H1 (cell line): ENCODE measurements around the gene RASGRP3. TPM values are rescaled to one million over a fixed set of nuclear protein-coding genes. Genes with fewer than 3 reads are reported as not detected.
A peak's percentile ranks its signal among the peaks of the same experiment; 100 is the strongest.

Source experiments
- CTCF ChIA-PET: fragments of 300-600 bp; sonication (Branson Sonifier 250); formaldehyde crosslinking; loops from one replicate; lab custom pipeline; 2021; ENCODE audit not compliant: partially characterized antibody; lab: Charles Lee
- POLR2A ChIA-PET: fragments of 300-600 bp; sonication (Branson Sonifier 250); formaldehyde crosslinking; loops from one replicate; lab custom pipeline; 2021; ENCODE audit warnings: inconsistent platforms; ENCODE audit not compliant: partially characterized antibody; lab: Charles Lee
- DNase-seq, 2 experiments: peaks; one replicate each; pipeline versions ENCODE4 v3.0.0 to v3.0.0-alpha.2; 2010 to 2022; ENCODE audit warnings: low spot score in 2 of 2, low read depth in 1 of 2, mixed read lengths in 1 of 2
- FAIRE-seq: peaks from 2 replicates; lab custom pipeline; 2011; peaks lifted over from hg19 to GRCh38; lab: Jason Lieb, UNC
- H2AFZ ChIP-seq: 2 replicates; pipeline ENCODE4 v1.8.1; 2012; ENCODE audit warnings: low read length, inconsistent platforms
- H2AK5ac ChIP-seq: 2 replicates; pipeline ENCODE4 v1.6.1; 2013; ENCODE audit warnings: low read depth, low read length
- H2BK120ac ChIP-seq: replicated peaks from 2 replicates; pipeline ENCODE3; 2013; ENCODE audit warnings: low read depth, low read length, inconsistent platforms
- H2BK12ac ChIP-seq: 2 replicates; pipeline ENCODE4 v1.6.1; 2013; ENCODE audit warnings: low read depth, low read length
- H2BK15ac ChIP-seq: 2 replicates; pipeline ENCODE4 v1.6.1; 2013; ENCODE audit warnings: low read length
- H2BK20ac ChIP-seq: 2 replicates; pipeline ENCODE4 v1.6.1; 2013; ENCODE audit warnings: low read length
- H2BK5ac ChIP-seq: 2 replicates; pipeline ENCODE4 v1.6.1; 2013; ENCODE audit warnings: low read depth, low read length
- H3K14ac ChIP-seq: 2 replicates; pipeline ENCODE4 v1.6.1; 2013; ENCODE audit warnings: inconsistent platforms; ENCODE audit not compliant: insufficient read length
- H3K18ac ChIP-seq: 2 replicates; pipeline ENCODE4 v1.6.1; 2013; ENCODE audit warnings: low read length; ENCODE audit errors: extremely low read depth
- H3K23ac ChIP-seq: 2 replicates; pipeline ENCODE4 v1.6.1; 2013; ENCODE audit warnings: inconsistent platforms; ENCODE audit not compliant: insufficient read length
- H3K23me2 ChIP-seq: 2 replicates; pipeline ENCODE4 v1.6.1; 2013; ENCODE audit warnings: low read depth, low read length
- H3K27ac ChIP-seq: 2 replicates; pipeline ENCODE4 v1.6.1; 2011; ENCODE audit warnings: low read depth, low read length, inconsistent platforms
- H3K27me3 ChIP-seq, 4 experiments: replicated peaks in 1 of 4; 1 replicate in 1 of 4; 2 replicates in 3 of 4; pipeline versions ENCODE4 v1.6.1 to v1.8.1; 2011 to 2013; ENCODE audit warnings: low read length in 3 of 4, mild to moderate bottlenecking in 3 of 4, inconsistent platforms in 2 of 4, mixed read lengths in 2 of 4, moderate library complexity in 1 of 4; ENCODE audit not compliant: control insufficient read depth in 3 of 4, insufficient read depth in 3 of 4; ENCODE audit errors: extremely low read depth in 1 of 4
- H3K36me3 ChIP-seq, 4 experiments: 2 replicates each; pipeline versions ENCODE4 v1.6.1 to v1.8.1; 2011 to 2013; ENCODE audit warnings: mild to moderate bottlenecking in 4 of 4, low read length in 3 of 4, moderate library complexity in 2 of 4, control low read depth in 1 of 4, inconsistent platforms in 1 of 4; ENCODE audit not compliant: insufficient read depth in 4 of 4, control insufficient read depth in 2 of 4
- H3K4ac ChIP-seq: replicated peaks from 2 replicates; pipeline ENCODE3; 2013; ENCODE audit warnings: low read length, low read depth, mixed read lengths, inconsistent platforms; ENCODE audit not compliant: insufficient read length
- H3K4me1 ChIP-seq, 4 experiments: replicated peaks in 1 of 4; 1 replicate in 1 of 4; 2 replicates in 3 of 4; pipeline versions ENCODE4 v1.6.1 to v1.8.1; 2011 to 2013; ENCODE audit warnings: low read length in 3 of 4, inconsistent platforms in 2 of 4, mixed read lengths in 1 of 4; ENCODE audit not compliant: insufficient read depth in 4 of 4, control insufficient read depth in 3 of 4
- H3K4me2 ChIP-seq, 2 experiments: 2 replicates each; pipeline versions ENCODE4 v1.6.1 to v1.8.1; 2011 to 2013; ENCODE audit warnings: low read depth in 2 of 2, low read length in 2 of 2, control low read depth in 1 of 2, inconsistent platforms in 1 of 2, mild to moderate bottlenecking in 1 of 2; ENCODE audit not compliant: insufficient read depth in 1 of 2
- H3K4me3 ChIP-seq, 4 experiments: fragments of 200-600, 300-600 bp in 1 of 4; sonication (generic), shearing (Covaris generic), sonication (Bioruptor Twin) in 1 of 4; 2 replicates each; pipeline versions ENCODE4 v1.5.1 to v1.8.1; 2011 to 2016; ENCODE audit warnings: low read length in 4 of 4, low read depth in 3 of 4, control low read depth in 2 of 4, inconsistent platforms in 2 of 4, mild to moderate bottlenecking in 2 of 4, mixed read lengths in 1 of 4, moderate library complexity in 1 of 4; ENCODE audit not compliant: insufficient read depth in 2 of 4; ENCODE audit errors: extremely low read depth in 1 of 4
- H3K56ac ChIP-seq: replicated peaks from 2 replicates; pipeline ENCODE3; 2013; ENCODE audit warnings: low read depth, mild to moderate bottlenecking, mixed read lengths, low read length, inconsistent platforms; ENCODE audit not compliant: insufficient read length
- H3K79me1 ChIP-seq: 2 replicates; pipeline ENCODE4 v1.6.1; 2013; ENCODE audit warnings: low read depth, low read length, control low read depth
- H3K79me2 ChIP-seq, 2 experiments: 2 replicates each; pipeline versions ENCODE4 v1.6.1 to v1.8.1; 2012 to 2013; ENCODE audit warnings: low read length in 2 of 2, mild to moderate bottlenecking in 2 of 2, inconsistent platforms in 1 of 2; ENCODE audit not compliant: insufficient read depth in 2 of 2, control insufficient read depth in 1 of 2
- H3K9ac ChIP-seq, 4 experiments: replicated peaks in 1 of 4; 1 replicate in 1 of 4; 2 replicates in 3 of 4; pipeline versions ENCODE4 v1.6.1 to v1.8.1; 2011 to 2013; ENCODE audit warnings: low read depth in 3 of 4, low read length in 3 of 4, control low read depth in 2 of 4, mild to moderate bottlenecking in 2 of 4, moderate library complexity in 2 of 4, inconsistent platforms in 1 of 4; ENCODE audit errors: extremely low read depth in 1 of 4
- H3K9me3 ChIP-seq, 2 experiments: 2 replicates each; pipeline versions ENCODE4 v1.6.1 to v1.8.1; 2012 to 2013; ENCODE audit warnings: mild to moderate bottlenecking in 2 of 2, moderate library complexity in 2 of 2, control low read depth in 1 of 2, inconsistent platforms in 1 of 2, low read depth in 1 of 2, low read length in 1 of 2, mixed read lengths in 1 of 2; ENCODE audit not compliant: insufficient read depth in 2 of 2
- H4K20me1 ChIP-seq, 2 experiments: replicated peaks in 1 of 2; 2 replicates each; pipeline versions ENCODE3 to v1.8.1; 2011 to 2013; ENCODE audit warnings: inconsistent platforms in 2 of 2, low read length in 2 of 2, mild to moderate bottlenecking in 1 of 2; ENCODE audit not compliant: insufficient read depth in 2 of 2, control insufficient read depth in 1 of 2
- H4K5ac ChIP-seq: 2 replicates; pipeline ENCODE4 v1.6.1; 2013; ENCODE audit warnings: low read length, low read depth, mixed read lengths, inconsistent platforms; ENCODE audit not compliant: insufficient read length
- H4K8ac ChIP-seq: 2 replicates; pipeline ENCODE4 v1.8.0; 2013; ENCODE audit warnings: mild to moderate bottlenecking, moderate library complexity, low read length, inconsistent platforms; ENCODE audit not compliant: insufficient read depth; ENCODE audit errors: extremely low read depth
- H4K91ac ChIP-seq: replicated peaks from 2 replicates; pipeline ENCODE3; 2013; ENCODE audit warnings: low read length, mixed read lengths, inconsistent platforms; ENCODE audit not compliant: insufficient read length
- BACH1 ChIP-seq: IDR thresholded peaks from 2 replicates; pipeline ENCODE4 v1.6.1; 2012; ENCODE audit warnings: low read length, improper control_type of control experiment
- CBX5 ChIP-seq: fragments of 300-800, 300-1000 bp; sonication (generic); IDR thresholded peaks from 2 replicates; pipeline ENCODE4 v1.7.1; 2016; ENCODE audit warnings: antibody characterized with exemption, low read length, low read depth
- CHD1 ChIP-seq: IDR thresholded peaks from 2 replicates; pipeline ENCODE4 v1.6.1; 2012; ENCODE audit warnings: low read depth, low read length, improper control_type of control experiment
- JUN ChIP-seq: IDR thresholded peaks from 2 replicates; pipeline ENCODE4 v1.6.1; 2011; ENCODE audit warnings: low read depth, mild to moderate bottlenecking, improper control_type of control experiment, low read length
- JUND ChIP-seq: IDR thresholded peaks from 2 replicates; pipeline ENCODE4 v1.6.1; 2011; ENCODE audit warnings: mild to moderate bottlenecking, improper control_type of control experiment, low read length
- KDM5A ChIP-seq: fragments of 200-600 bp; IDR thresholded peaks from 2 replicates; pipeline ENCODE4 v1.7.1; 2012; ENCODE audit warnings: mild to moderate bottlenecking, low read length, inconsistent platforms, mixed read lengths
- RAD21 ChIP-seq, 2 experiments: IDR thresholded peaks in 1 of 2; conservative IDR thresholded peaks in 1 of 2; 2 replicates each; pipeline ENCODE4 v1.6.1; 2011; ENCODE audit warnings: low read depth in 2 of 2, low read length in 2 of 2, improper control_type of control experiment in 1 of 2, inconsistent platforms in 1 of 2, mild to moderate bottlenecking in 1 of 2, moderate library complexity in 1 of 2
- RFX5 ChIP-seq: IDR thresholded peaks from 2 replicates; pipeline ENCODE4 v1.6.1; 2011; ENCODE audit warnings: low read depth, low read length, improper control_type of control experiment, borderline replicate concordance
- RXRA ChIP-seq: IDR thresholded peaks from 2 replicates; pipeline ENCODE4 v1.6.1; 2011; ENCODE audit warnings: low read depth, mild to moderate bottlenecking, low read length, moderate library complexity; ENCODE audit not compliant: insufficient read depth
- SAP30 ChIP-seq: fragments of 300-600 bp; sonication (generic); IDR thresholded peaks from 2 replicates; pipeline ENCODE4 v1.7.1; 2012; ENCODE audit warnings: low read length, moderate library complexity, mild to moderate bottlenecking, inconsistent platforms; ENCODE audit not compliant: insufficient read depth, insufficient replicate concordance
- SIN3A ChIP-seq, 2 experiments: IDR thresholded peaks in 1 of 2; conservative IDR thresholded peaks in 1 of 2; 2 replicates each; pipeline ENCODE4 v1.6.1; 2011 to 2012; ENCODE audit warnings: low read length in 2 of 2, improper control_type of control experiment in 1 of 2, low read depth in 1 of 2, mild to moderate bottlenecking in 1 of 2
- SP2 ChIP-seq: IDR thresholded peaks from 2 replicates; pipeline ENCODE4 v1.6.1; 2012; ENCODE audit warnings: mild to moderate bottlenecking, low read length, inconsistent platforms
- polyA plus RNA-seq, 7 experiments: library from polyadenylated mRNA; depleted of rRNA in 3 of 7; stranded (reverse) in 5 of 7; unstranded in 2 of 7; fragments of >200 nt in 5 of 7; fragments of 200-250 nt in 2 of 7; gene quantifications; 1 replicate in 5 of 7; 2 replicates in 1 of 7; 4 replicates in 1 of 7; pipeline versions ENCODE4 v1.2.1 to v1.2.3, GENCODE V29; 2011 to 2013; ENCODE audit warnings: missing spikeins in 2 of 7, mixed read lengths in 2 of 7
- total RNA-seq: library from RNA; stranded (reverse); fragmentation: NEBNext Ultra II Directional; extraction: Animal tissue kit (Norgen Biotek cat#: 25700); gene quantifications from 2 replicates; pipeline ENCODE4 v1.2.1, GENCODE V29; 2021

The RASGRP3 gene
- total and polyA plus RNA-seq, 2 of the 8 experiments (the other 6 are each of a cell fraction or from before 2014, with no cell fraction given) = 0.06 TPM; not detected in 1

- H3K27ac ChIP-seq = no peak overlapping the region
- H3K36me3 ChIP-seq = no peaks in the 10 kb centered on the region
- no peak overlapping the region for H4K8ac ChIP-seq
- H3K79me1 ChIP-seq = no peaks in the 10 kb centered on the region
- no peak overlapping the region for H3K56ac ChIP-seq
- no peak overlapping the region for H3K23ac ChIP-seq
- no peak overlapping the region for H2BK12ac ChIP-seq
- DNase-seq (no peak), FAIRE-seq (no peak)
- no peak overlapping the region for H3K9ac ChIP-seq
- H4K20me1 ChIP-seq = no peaks in the 10 kb centered on the region
- no peak overlapping the region; a peak in 1 of 8 replicates for H3K4me3 ChIP-seq
- CTCF ChIA-PET = interaction anchor here (0.6 to 1.4 kb wide), 4 partner anchors 12 to 80 kb away, joined by 3 to 4 read pairs (median 3); partner anchors contain the start of gene RASGRP3
- H3K79me2 ChIP-seq = no peaks in the 10 kb centered on the region
- peak overlapping the region; percentile 46 for H4K91ac ChIP-seq
- no peaks in the 10 kb centered on the region for H3K4me1 ChIP-seq
- no peaks in the 10 kb centered on the region for H3K23me2 ChIP-seq
- H2BK5ac ChIP-seq = no peak overlapping the region
- TF ChIP-seq KDM5A = no peak
- TF ChIP-seq CBX5 = no peak
- no peak for TF ChIP-seq JUND
- no peak for TF ChIP-seq CHD1
- no peak for TF ChIP-seq SIN3A (conservative IDR thresholded peaks at IDR 0.05 in 1 of 2, IDR thresholded peaks at IDR 0.05 in 1 of 2; ENCODE audit: low read depth in 1 of 2, low read length in 2 of 2)
- no peak for TF ChIP-seq RAD21 (IDR thresholded peaks at IDR 0.05 in 1 of 2, conservative IDR thresholded peaks at IDR 0.05 in 1 of 2; ENCODE audit: low read depth in 2 of 2, low read length in 2 of 2)
- TF ChIP-seq SP2 = no peak
- no peak for TF ChIP-seq RFX5
- TF ChIP-seq BACH1 = no peak
- no peak for TF ChIP-seq JUN
- no peak for TF ChIP-seq RXRA
- TF ChIP-seq SAP30 = no peak
- POLR2A ChIA-PET = no interaction called here
- no peak overlapping the region for H4K5ac ChIP-seq
- H2BK15ac ChIP-seq = no peak overlapping the region
- H2BK20ac ChIP-seq = no peak overlapping the region
- H2BK120ac ChIP-seq = no peak overlapping the region
- no peak overlapping the region for H3K18ac ChIP-seq
- H3K9me3 ChIP-seq = peaks cover 0 to 3% of the 10 kb centered on the region in 2 experiments; a peak in 1 of 4 replicates
- no peak overlapping the region for H2AFZ ChIP-seq
- H3K27me3 ChIP-seq = no peaks in the 10 kb centered on the region
- no peak overlapping the region for H3K4ac ChIP-seq
- no peak overlapping the region for H3K14ac ChIP-seq
- no peak overlapping the region for H2AK5ac ChIP-seq
- H3K4me2 ChIP-seq = no peak overlapping the region
Observed at GRCh38 chr2:33452545-33452944, 23.9 kb upstream of the RASGRP3 start.
